ENCODE results near the gene LAMA5.

The LAMA5 gene

DNA sequence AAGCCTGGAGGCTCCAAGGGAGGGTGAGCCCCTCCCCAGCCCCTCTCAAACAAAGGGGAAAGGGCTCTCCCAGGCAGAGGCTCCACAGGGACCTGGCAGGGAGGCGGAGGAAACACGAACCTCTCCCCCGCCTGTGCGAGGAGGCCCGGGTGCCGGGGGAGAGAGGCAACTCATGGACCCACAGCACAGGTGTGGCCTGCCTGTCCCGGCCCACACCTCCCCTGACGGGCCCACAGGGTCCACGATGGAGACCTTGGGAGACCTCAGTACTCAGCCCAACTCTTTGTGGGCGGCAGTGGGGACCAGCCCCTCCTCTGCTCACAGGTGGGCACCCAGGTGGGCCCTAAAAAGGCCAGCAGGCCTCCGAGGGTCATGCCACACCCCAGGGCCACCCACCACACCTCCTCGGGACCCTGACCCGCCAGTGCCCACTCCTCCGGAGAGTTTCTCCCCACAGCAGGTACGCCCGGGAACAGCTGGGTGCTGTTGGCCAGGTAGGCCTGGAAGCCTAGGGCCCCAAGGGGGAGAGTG lies 12.2 kb downstream of the LAMA5 start:
- no peak overlapping the region for H3K4me3 ChIP-seq (ENCODE audit: low read depth, low read length)
- TF ChIP-seq, protein P1, sequence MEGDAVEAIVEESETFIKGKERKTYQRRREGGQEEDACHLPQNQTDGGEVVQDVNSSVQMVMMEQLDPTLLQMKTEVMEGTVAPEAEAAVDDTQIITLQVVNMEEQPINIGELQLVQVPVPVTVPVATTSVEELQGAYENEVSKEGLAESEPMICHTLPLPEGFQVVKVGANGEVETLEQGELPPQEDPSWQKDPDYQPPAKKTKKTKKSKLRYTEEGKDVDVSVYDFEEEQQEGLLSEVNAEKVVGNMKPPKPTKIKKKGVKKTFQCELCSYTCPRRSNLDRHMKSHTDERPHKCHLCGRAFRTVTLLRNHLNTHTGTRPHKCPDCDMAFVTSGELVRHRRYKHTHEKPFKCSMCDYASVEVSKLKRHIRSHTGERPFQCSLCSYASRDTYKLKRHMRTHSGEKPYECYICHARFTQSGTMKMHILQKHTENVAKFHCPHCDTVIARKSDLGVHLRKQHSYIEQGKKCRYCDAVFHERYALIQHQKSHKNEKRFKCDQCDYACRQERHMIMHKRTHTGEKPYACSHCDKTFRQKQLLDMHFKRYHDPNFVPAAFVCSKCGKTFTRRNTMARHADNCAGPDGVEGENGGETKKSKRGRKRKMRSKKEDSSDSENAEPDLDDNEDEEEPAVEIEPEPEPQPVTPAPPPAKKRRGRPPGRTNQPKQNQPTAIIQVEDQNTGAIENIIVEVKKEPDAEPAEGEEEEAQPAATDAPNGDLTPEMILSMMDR (IDR thresholded peaks at IDR 0.05; ENCODE audit: borderline replicate concordance, insufficient read depth, low read depth, low read length): no peak

DNA sequence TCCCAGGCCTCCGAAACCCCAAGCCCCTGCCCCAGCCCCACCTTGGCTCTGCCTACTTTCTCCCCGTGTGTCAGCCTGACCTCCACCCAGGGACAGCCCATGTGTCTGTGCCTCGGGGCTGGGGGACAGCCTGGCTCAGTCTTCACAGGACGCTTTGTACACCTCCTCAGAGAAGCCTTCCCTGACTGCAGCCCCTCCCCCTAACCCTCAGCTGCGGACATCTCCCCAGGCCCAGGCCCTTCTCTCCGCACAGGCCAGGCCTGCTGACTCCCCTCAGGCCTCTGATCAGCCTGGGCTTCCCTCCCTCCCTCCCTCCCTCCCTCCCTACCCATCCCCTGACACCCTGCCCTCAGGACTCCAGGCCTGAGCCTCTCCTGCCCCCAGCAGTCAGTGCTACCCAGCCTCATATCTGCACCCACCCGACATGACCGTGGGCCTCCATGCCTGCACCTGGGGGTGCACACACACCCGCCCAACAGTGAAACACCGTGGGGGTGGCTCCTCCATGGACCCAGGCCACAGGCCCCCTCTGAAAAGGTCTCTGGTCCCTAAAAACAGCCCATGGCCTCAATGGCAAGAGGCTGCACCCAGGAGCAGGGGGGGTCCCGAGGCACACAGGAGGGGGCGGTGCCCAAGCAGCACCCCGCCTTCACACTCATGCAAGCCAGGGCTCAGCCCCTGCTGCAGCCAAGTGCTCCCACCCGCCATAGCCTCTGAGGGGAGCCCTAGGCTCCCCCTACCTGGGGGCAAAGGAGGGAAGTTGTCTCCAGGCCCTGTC lies 12.9 kb downstream of the LAMA5 start:
- TF ChIP-seq, protein P1 (IDR thresholded peaks at IDR 0.05; ENCODE audit: borderline replicate concordance, insufficient read depth, low read depth, low read length): no peak
- H3K4me3 ChIP-seq (ENCODE audit: low read depth, low read length): no peak overlapping the region

DNA sequence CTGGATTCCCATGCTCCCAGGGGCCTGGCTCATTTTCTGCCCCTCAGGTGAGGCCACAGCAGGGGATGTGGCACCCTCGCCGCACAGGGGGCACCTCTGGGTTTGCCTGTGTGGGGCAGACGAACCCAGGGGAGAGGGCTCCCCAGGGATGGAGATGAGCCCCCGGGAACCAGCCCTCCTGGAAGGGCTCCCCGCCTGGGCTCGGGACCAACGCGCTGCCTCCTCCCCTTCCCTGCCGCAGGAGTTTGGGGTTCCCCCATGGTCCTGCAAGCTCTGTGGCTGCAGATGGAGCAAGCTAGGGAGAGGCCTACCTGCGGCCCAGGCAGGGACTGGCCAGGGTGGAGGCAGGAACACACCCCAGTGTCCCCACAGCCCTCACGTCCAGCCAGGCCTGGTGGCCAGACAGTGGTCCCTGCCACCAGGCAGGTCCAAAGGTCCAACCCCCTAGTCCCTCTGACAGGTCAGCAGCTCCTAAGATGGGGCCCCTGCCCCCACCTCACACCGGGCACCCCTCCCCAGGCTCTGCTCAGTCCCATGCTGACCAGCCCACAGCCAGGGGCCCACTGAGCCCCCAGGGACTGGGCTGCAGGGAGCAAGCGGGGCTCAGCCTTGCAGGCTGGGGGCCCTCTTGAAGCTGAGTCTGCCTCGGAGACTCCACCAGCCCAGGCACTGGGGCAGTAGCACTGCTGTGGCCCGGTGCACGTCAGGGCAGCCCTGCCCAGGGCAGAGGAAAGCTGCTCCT lies 13.7 kb downstream of the LAMA5 start:
- TF ChIP-seq, protein P1 (IDR thresholded peaks at IDR 0.05; ENCODE audit: borderline replicate concordance, insufficient read depth, low read depth, low read length): no peak
- no peak overlapping the region for H3K4me3 ChIP-seq (ENCODE audit: low read depth, low read length)

DNA sequence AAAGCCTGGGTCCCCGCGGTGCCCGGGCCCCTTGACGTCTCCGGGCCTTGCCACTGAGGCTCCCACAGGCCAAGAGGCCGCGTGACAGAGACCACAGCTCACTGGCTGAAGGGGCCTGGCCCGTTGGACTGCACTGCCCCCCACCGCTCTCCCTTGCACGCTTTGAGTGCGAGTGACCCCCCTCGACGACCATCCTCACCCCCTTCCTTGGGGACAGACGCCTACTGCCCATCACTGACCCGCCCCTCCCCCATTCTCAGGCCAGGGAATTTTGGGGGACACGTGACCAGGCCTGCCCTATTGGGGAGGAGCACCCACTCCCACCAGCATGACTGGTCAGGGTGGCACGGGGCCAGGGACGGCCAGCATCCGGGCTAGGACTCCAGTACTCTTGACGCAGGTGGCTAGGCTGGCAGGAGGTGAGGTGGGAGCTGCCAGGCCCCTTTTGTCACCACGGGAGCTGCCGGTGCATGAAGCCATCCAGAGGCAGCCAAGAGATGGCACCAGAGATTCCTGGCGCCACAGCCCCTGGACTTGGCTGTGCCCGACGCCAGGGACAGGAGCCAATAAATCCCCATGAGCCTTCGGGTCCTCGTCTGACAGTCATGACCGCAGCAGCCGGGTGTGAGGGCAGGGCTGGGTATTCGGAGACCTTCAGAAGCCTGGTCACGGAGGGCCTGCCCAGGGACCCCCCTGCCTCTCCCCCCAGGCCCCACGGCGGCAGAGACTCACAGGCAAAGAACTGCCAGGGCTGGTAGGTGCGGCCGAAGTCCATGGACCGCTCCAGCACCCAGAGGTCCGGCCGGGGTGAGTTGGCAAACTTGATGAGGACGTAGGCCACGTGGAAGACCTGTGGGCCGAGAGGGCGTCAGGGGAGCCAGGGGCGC lies 14.5 kb downstream of the LAMA5 start:
- TF ChIP-seq, protein P1 (IDR thresholded peaks at IDR 0.05; ENCODE audit: borderline replicate concordance, insufficient read depth, low read depth, low read length): no peak
- H3K4me3 ChIP-seq (ENCODE audit: low read depth, low read length): no peak overlapping the region

DNA sequence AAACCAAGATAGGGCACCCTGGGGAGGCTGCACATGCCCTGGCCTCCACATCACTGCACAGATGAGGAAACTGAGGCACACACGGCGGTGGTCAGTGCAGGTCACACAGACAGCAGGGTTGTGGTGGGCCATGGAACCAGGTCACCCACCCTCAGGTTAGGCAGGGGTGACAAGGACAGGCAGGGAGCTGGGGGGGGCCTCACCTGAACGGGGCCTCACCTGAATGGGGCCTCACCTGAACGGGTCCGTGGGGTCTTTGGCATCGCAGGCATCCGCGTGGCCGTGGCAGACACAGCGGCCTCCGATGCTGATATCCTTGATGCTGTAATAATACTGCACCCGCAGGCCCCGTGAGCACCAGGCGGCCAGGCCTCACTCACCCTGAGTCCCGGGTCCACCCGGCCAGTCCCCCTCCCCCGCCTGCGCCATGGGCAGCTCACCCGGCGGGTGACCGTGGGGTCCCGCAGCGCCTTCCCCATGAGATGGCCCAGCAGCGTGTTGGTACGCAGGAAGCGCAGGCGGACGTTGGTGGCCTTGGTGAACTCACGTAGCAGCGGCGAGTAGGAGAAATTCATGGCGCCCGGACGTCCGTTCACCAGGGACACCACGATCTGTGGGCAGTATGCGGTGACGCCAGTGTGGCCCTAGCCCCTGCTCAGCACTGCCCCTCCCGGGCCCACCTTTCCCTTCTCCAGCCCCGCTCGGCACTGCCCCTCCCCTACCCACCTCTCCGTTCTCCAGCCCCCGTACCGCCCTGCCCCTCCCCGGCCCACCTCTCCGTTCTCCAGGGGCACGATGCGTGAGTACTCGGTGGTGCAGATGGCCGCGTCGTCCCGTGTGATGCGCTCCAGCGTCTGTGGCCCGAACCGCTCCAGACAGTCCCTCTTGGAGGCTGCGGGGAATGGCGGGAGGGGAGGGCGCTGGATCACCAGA lies 15.4 kb downstream of the LAMA5 start:
- no peak overlapping the region for H3K4me3 ChIP-seq (ENCODE audit: low read depth, low read length)
- TF ChIP-seq, protein P1 (IDR thresholded peaks at IDR 0.05; ENCODE audit: borderline replicate concordance, insufficient read depth, low read depth, low read length): no peak
